Brain microvascular endothelial cell (primary cell): ENCODE results near the gene LDAH.
"Not testable (repeated sequence)": the region's sequence is repeated elsewhere in the genome, so short reads cannot be mapped to it uniquely, and the experiment has no call there.

Source experiments
- DNase-seq: peaks from one replicate; pipeline ENCODE4 v3.0.0-alpha.2; 2020
- H3K27ac ChIP-seq: fragments of 250-450 bp; sonication (Bioruptor Pico); 2 replicates; pipeline ENCODE4 v1.5.1; 2020; ENCODE audit warnings: mild to moderate bottlenecking, moderate library complexity
- H3K27me3 ChIP-seq: fragments of 250-450 bp; sonication (Bioruptor Pico); replicated peaks from 2 replicates; pipeline ENCODE4 v1.5.1; 2020; ENCODE audit warnings: mild to moderate bottlenecking
- H3K36me3 ChIP-seq: fragments of 250-450 bp; sonication (Bioruptor Pico); replicated peaks from 2 replicates; pipeline ENCODE4 v1.5.1; 2020; ENCODE audit warnings: mild to moderate bottlenecking
- H3K4me3 ChIP-seq: 2 replicates; pipeline ENCODE4 v1.5.1; 2011; ENCODE audit warnings: low read depth, mild to moderate bottlenecking, control low read depth, low read length, moderate library complexity
- in situ Hi-C: cut with HindIII; loops from 2 replicates; pipeline ENCODE4 v1.10.0; 2017; ENCODE audit warnings: low sequenced_read_pairs, low pct_ligation_motif_present
- TF ChIP-seq, protein P1 (sequence below): IDR thresholded peaks from 2 replicates; pipeline ENCODE4 v1.5.1; 2011; ENCODE audit warnings: low read depth, mild to moderate bottlenecking, moderate library complexity, low read length, control low read depth, inconsistent platforms; ENCODE audit errors: missing control alignments

The LDAH gene

DNA sequence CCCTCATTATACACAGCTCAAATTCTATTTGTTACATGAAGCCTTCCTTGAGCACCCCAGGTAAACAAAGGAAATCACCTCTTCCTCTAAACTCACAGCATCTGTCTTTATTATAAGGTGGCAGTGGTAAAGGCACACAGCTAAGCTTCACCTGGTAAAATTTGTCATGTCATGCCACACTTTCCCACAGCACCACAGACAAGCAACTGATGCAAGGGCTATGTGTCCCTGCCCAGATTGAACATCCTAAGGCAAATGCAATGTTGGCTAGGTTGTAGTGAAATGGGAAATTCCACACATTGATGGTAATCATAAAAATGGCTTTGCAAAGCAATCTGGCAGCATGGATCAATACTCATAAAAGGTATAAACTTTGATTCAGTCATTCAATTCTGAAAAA is 18.9 kb downstream of the LDAH start:
- H3K36me3 ChIP-seq = no peaks in the 10 kb centered on the region
- no peak overlapping the region for H3K4me3 ChIP-seq
- no peak overlapping the region for H3K27ac ChIP-seq
- in situ Hi-C loops = no loop called here
- H3K27me3 ChIP-seq = no peaks in the 10 kb centered on the region
- TF ChIP-seq, protein P1, sequence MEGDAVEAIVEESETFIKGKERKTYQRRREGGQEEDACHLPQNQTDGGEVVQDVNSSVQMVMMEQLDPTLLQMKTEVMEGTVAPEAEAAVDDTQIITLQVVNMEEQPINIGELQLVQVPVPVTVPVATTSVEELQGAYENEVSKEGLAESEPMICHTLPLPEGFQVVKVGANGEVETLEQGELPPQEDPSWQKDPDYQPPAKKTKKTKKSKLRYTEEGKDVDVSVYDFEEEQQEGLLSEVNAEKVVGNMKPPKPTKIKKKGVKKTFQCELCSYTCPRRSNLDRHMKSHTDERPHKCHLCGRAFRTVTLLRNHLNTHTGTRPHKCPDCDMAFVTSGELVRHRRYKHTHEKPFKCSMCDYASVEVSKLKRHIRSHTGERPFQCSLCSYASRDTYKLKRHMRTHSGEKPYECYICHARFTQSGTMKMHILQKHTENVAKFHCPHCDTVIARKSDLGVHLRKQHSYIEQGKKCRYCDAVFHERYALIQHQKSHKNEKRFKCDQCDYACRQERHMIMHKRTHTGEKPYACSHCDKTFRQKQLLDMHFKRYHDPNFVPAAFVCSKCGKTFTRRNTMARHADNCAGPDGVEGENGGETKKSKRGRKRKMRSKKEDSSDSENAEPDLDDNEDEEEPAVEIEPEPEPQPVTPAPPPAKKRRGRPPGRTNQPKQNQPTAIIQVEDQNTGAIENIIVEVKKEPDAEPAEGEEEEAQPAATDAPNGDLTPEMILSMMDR = no peak
- no peak for DNase-seq

DNA sequence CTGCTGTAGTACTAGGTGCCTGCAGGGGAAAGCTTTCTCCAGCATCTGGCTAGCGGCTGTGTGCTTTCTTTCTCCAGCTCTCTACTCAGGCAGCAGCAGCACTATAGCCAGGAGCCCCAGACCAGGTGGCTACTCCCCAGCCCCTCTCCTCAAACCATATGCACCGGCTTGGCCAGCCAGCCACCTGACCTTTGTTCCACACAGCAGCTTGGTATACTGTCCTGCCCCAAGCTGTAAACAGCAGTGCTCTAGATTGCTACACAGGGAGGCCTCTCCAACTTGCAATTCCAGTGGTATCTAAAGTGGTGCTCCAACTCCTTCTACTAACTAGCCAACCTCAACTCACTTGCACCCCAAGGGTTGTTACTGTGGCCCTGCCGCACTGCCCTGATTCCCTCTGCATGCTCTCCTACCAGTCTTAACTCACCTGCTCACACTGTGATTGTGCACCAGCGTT is 19.6 kb downstream of the LDAH start:
- no peaks in the 10 kb centered on the region for H3K27me3 ChIP-seq
- no peak for DNase-seq
- no peak overlapping the region for H3K27ac ChIP-seq
- no peaks in the 10 kb centered on the region for H3K36me3 ChIP-seq
- TF ChIP-seq, protein P1 = no peak
- no peak overlapping the region for H3K4me3 ChIP-seq
- in situ Hi-C loops = no loop called here

DNA sequence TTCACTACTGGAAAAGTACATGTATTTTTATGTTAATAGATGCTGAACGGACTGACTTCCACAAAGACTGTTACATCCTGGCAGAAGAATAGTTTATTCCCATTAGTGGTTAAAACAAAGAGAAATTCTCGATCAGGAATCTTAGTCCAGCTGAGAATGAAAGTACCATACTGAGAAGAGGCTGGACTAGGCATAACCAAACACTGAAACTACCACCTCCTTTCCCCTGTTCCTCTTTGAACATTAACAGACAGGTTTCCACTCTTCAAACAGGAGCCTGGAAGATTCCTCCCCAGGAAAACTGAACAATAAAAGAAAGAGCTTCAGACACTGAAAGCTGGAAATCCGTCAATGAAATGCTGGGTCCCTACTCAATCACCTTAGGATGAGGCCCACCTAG is 25.8 kb downstream of the LDAH start:
- H3K27me3 ChIP-seq = no peaks in the 10 kb centered on the region
- H3K27ac ChIP-seq = peak overlapping the region; percentile 24
- DNase-seq = no peak
- in situ Hi-C loops = no loop called here
- TF ChIP-seq, protein P1 = no peak
- no peaks in the 10 kb centered on the region for H3K36me3 ChIP-seq
- no peak overlapping the region for H3K4me3 ChIP-seq

DNA sequence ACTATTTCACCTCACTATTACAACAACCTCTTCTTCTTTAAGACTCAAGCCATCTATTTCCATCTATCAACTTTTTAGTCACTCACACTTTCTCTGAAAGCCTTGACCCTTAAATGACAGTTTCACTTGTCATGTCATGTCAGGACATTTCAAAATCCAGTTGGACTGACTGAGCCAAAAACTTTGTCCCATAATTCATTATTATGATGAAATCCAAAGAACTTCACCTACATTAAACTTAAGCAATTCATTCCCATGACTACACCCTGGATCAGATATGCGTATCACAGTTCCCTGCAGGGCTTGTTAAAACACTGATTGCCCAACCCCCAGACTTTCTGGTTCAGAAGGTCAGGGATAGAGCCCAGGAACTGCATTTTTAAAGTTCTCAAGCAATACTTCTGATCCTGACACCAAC is 26.5 kb downstream of the LDAH start:
- peak overlapping the region; percentile 7 for H3K27ac ChIP-seq
- H3K4me3 ChIP-seq = no peak overlapping the region
- TF ChIP-seq, protein P1 = no peak
- no peaks in the 10 kb centered on the region for H3K36me3 ChIP-seq
- peak; percentile 36 for DNase-seq
- in situ Hi-C loops = no loop called here
- H3K27me3 ChIP-seq = no peaks in the 10 kb centered on the region

DNA sequence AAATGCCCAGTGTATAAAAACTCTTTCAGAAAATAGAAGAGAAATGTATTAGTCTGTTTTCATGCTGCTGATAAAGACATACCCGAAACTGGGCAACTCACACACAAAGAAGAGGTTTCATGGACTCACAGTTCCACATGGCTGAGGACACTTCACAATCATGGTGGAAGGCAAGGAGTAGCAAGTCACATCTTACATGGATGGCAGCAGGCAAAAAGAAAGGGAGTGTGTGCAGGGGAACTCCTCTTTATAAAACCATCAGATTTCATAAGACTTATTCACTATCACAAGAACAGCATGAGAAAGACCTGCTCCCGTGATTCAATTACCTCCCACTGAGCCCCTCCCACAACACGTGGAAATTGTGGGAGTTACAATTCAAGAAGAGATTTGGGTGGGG is 29.0 kb downstream of the LDAH start:
- not testable (repeated sequence) for DNase-seq

DNA sequence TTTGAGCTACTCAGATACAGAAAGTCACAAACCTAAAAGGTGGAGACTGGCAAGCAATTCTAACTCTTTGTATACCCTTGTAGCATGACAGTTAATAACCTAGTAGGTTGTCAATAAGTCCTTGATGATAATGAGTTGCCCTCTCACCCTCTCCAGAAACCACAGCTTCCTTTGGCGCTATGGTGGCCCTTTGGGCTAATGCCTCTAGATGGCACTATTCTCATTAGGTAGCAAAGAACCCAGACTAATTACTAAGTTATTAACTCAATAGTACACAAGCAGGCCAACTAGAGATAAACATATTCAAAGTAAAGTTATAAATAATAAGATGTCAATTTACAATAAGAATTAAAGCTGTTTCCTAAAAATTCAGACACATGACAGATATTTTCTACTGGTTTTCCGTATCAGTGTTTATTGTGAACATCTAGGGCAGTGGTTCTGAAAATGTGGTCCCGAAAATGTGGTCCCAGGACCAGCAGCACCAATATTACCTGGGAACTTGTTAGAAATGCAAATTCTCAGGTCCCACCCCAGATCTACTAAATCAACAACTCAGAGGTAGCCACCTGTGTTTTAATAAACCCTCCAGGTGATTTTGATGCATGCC is 41.1 kb downstream of the LDAH start:
- in situ Hi-C loops = no loop called here
- TF ChIP-seq, protein P1 = peak; percentile 78
- Histone ChIP-seq H3K27ac (no peak overlapping the region), H3K27me3 (no peaks in the 10 kb centered on the region), H3K4me3 (no peak overlapping the region), H3K36me3 (peaks cover 2% of the 10 kb centered on the region)
- DNase-seq = peak; percentile 11

More for the DNA sequence above, 29.0 kb downstream of the LDAH start:
- H3K4me3 ChIP-seq, H3K27ac ChIP-seq, H3K27me3 ChIP-seq, in situ Hi-C loops, H3K36me3 ChIP-seq: not testable (repeated sequence)
